ENCODE results near the gene SMAD3. TPM values are rescaled to one million over a fixed set of nuclear protein-coding genes. Genes with fewer than 3 reads are reported as not detected.

Gene SMAD3
- total RNA-seq, 1 experiment from 2014 or later, result 89.2 TPM

- TF ChIP-seq, protein P1, sequence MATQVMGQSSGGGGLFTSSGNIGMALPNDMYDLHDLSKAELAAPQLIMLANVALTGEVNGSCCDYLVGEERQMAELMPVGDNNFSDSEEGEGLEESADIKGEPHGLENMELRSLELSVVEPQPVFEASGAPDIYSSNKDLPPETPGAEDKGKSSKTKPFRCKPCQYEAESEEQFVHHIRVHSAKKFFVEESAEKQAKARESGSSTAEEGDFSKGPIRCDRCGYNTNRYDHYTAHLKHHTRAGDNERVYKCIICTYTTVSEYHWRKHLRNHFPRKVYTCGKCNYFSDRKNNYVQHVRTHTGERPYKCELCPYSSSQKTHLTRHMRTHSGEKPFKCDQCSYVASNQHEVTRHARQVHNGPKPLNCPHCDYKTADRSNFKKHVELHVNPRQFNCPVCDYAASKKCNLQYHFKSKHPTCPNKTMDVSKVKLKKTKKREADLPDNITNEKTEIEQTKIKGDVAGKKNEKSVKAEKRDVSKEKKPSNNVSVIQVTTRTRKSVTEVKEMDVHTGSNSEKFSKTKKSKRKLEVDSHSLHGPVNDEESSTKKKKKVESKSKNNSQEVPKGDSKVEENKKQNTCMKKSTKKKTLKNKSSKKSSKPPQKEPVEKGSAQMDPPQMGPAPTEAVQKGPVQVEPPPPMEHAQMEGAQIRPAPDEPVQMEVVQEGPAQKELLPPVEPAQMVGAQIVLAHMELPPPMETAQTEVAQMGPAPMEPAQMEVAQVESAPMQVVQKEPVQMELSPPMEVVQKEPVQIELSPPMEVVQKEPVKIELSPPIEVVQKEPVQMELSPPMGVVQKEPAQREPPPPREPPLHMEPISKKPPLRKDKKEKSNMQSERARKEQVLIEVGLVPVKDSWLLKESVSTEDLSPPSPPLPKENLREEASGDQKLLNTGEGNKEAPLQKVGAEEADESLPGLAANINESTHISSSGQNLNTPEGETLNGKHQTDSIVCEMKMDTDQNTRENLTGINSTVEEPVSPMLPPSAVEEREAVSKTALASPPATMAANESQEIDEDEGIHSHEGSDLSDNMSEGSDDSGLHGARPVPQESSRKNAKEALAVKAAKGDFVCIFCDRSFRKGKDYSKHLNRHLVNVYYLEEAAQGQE (IDR thresholded peaks at IDR 0.05; ENCODE audit: low read depth), result no peak
- TF ChIP-seq ELF1 (IDR thresholded peaks at IDR 0.05; ENCODE audit: borderline replicate concordance, low read depth) (no peak), POLR2A (IDR thresholded peaks at IDR 0.05; ENCODE audit: borderline replicate concordance, extremely low read depth, insufficient read depth, insufficient read length) (no peak)
Observed at GRCh38 chr15:67156834-67157233, 91.4 kb downstream of the SMAD3 start (continued).

- Histone ChIP-seq H2AFZ (ENCODE audit: low read depth, low read length, poor library complexity, severe bottlenecking) (no peak overlapping the region), H4K20me1 (ENCODE audit: insufficient read depth) (no peaks in the 10 kb centered on the region), H3K9ac (ENCODE audit: low read length) (0 out of 2 replicates have a peak overlapping the region, but pooled peaks have one; percentile 4), H3K79me2 (ENCODE audit: insufficient read depth, low read length) (peaks cover 94% of the 10 kb centered on the region), H3K9me2 (ENCODE audit: insufficient read depth) (no peaks in the 10 kb centered on the region), H3K4me1 (ENCODE audit: control insufficient read depth in 1 of 2, insufficient read depth in 2 of 2, low read length in 2 of 2) (peaks cover 6 to 82% of the 10 kb centered on the region in 2 experiments; a peak in 3 of 4 replicates), H3K36me3 (ENCODE audit: control insufficient read depth in 1 of 2, insufficient read depth in 2 of 2, low read length in 2 of 2) (peaks cover 0 to 27% of the 10 kb centered on the region in 2 experiments; a peak in 2 of 4 replicates), H3K4me2 (ENCODE audit: low read length) (no peak overlapping the region), H3K27ac (ENCODE audit: low read depth, low read length) (no peak overlapping the region), H3K27me3 (ENCODE audit: insufficient read depth, low read length) (no peaks in the 10 kb centered on the region), H3K9me3 (ENCODE audit: control insufficient read depth in 1 of 2, insufficient read depth in 1 of 2, low read depth in 1 of 2, low read length in 2 of 2) (peaks cover 0 to 7% of the 10 kb centered on the region in 2 experiments; a peak in 1 of 4 replicates), H3K4me3 (replicated peaks in 1 of 2; ENCODE audit: low read depth in 1 of 2, low read length in 2 of 2) (no peak overlapping the region)
- ChIA-PET RAD21 (ENCODE audit: low non-redundant PET in 1 of 2, low total read pairs in 2 of 2, uncharacterized antibody in 2 of 2, unreplicated experiment in 2 of 2) (no interaction called here), POLR2A (no interaction called here), CTCF (no interaction called here)
- BruUV-seq (replicated peaks), result no TSS peak
- no peak for ATAC-seq
- DNase-seq (ENCODE audit: low read depth, low spot score), result no peak
- intact Hi-C loops (cut with micrococcal nuclease), result no loop called here
- TF ChIP-seq ZFX (IDR thresholded peaks at IDR 0.05) (no peak), SP1 (IDR thresholded peaks at IDR 0.05; ENCODE audit: low read depth) (no peak), POLR2AphosphoS5 (IDR thresholded peaks at IDR 0.05; ENCODE audit: low read depth, low read length) (no peak), CBX3 (IDR thresholded peaks at IDR 0.05; ENCODE audit: low read depth) (no peak), JUND (IDR thresholded peaks at IDR 0.05) (no peak), FOSL1 (IDR thresholded peaks at IDR 0.05; ENCODE audit: low read depth) (no peak), CEBPB (IDR thresholded peaks at IDR 0.05; ENCODE audit: low read depth) (no peak), EGR1 (IDR thresholded peaks at IDR 0.05; ENCODE audit: low read depth) (no peak)
- TF ChIP-seq, protein P1 (IDR thresholded peaks at IDR 0.05; ENCODE audit: low read depth), result no peak
- TF ChIP-seq, protein P2, sequence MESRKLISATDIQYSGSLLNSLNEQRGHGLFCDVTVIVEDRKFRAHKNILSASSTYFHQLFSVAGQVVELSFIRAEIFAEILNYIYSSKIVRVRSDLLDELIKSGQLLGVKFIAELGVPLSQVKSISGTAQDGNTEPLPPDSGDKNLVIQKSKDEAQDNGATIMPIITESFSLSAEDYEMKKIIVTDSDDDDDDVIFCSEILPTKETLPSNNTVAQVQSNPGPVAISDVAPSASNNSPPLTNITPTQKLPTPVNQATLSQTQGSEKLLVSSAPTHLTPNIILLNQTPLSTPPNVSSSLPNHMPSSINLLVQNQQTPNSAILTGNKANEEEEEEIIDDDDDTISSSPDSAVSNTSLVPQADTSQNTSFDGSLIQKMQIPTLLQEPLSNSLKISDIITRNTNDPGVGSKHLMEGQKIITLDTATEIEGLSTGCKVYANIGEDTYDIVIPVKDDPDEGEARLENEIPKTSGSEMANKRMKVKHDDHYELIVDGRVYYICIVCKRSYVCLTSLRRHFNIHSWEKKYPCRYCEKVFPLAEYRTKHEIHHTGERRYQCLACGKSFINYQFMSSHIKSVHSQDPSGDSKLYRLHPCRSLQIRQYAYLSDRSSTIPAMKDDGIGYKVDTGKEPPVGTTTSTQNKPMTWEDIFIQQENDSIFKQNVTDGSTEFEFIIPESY (IDR thresholded peaks at IDR 0.05; ENCODE audit: extremely low read depth, insufficient replicate concordance, low read length), result no peak
- TF ChIP-seq, protein P3, sequence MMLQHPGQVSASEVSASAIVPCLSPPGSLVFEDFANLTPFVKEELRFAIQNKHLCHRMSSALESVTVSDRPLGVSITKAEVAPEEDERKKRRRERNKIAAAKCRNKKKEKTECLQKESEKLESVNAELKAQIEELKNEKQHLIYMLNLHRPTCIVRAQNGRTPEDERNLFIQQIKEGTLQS (IDR thresholded peaks at IDR 0.05), result no peak
Observed at GRCh38 chr15:67157521-67158252, 92.3 kb downstream of the SMAD3 start.
